Measurements from ENCODE around the gene SPAG4.

DNA sequence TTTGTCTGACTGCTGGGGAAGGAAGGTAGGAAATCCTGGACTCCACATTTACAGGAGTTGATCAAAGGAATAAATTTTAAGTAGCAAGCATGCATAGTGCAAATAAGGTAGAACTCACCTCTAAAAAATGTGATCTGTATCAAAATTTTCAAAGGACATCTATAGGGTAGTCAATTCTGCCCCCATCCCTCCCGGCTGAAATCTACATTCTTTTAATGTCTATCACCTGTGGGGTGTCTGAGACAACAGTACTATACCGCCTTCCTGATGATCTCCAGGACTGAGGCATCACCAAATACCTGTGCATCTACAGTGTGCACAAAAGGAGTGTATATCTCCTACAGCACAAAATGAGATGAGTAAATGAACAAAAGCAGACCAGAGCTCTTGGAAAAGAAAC is 29.2 kb downstream of the SPAG4 start:
- TF ChIP-seq POLR2A (IDR thresholded peaks at IDR 0.05) = no peak
- no peak for TF ChIP-seq CTCF (IDR thresholded peaks at IDR 0.05 in 8 of 11, conservative IDR thresholded peaks at IDR 0.05 in 3 of 11)
- no peak for TF ChIP-seq POLR2AphosphoS5 (IDR thresholded peaks at IDR 0.05)
